Suprapubic skin (tissue), 4 donors: ENCODE results near the gene VPS37B. TPM values are rescaled to one million over a fixed set of nuclear protein-coding genes. Genes with fewer than 3 reads are reported as not detected.

ENCODE experiments used
- DNase-seq, 2 donors: peaks; one replicate each; pipeline ENCODE4 v3.0.0-alpha.2; 2019; ENCODE audit warnings: low spot score in 2 of 2
- H3K27ac ChIP-seq: fragments of 200-600 bp; sonication (generic); one replicate; pipeline ENCODE4 v1.5.1; 2019
- H3K27me3 ChIP-seq: fragments of 200-600 bp; sonication (generic); one replicate; pipeline ENCODE4 v1.5.1; 2019
- H3K36me3 ChIP-seq: fragments of 200-600 bp; sonication (generic); one replicate; pipeline ENCODE4 v1.5.1; 2019
- H3K4me1 ChIP-seq: fragments of 200-600 bp; sonication (generic); one replicate; pipeline ENCODE4 v1.5.1; 2019
- H3K4me3 ChIP-seq: fragments of 200-600 bp; sonication (generic); one replicate; pipeline ENCODE4 v1.5.1; 2019; ENCODE audit warnings: mild to moderate bottlenecking
- H3K9me3 ChIP-seq: fragments of 200-600 bp; sonication (generic); one replicate; pipeline ENCODE4 v1.5.1; 2019
- CTCF ChIP-seq, 2 donors: fragments of 200-600 bp in 1 of 2; fragments of 450-650 bp in 1 of 2; sonication (generic) in 1 of 2; IDR thresholded peaks; one replicate each; pipeline ENCODE4 v1.5.1; 2016 to 2019; ENCODE audit warnings: antibody characterized with exemption in 2 of 2, mild to moderate bottlenecking in 1 of 2, moderate library complexity in 1 of 2
- EP300 ChIP-seq: sonication (generic); formaldehyde crosslinking; IDR thresholded peaks from one replicate; pipeline ENCODE4 v1.6.1; 2017; ENCODE audit warnings: antibody characterized with exemption
- POLR2A ChIP-seq, 2 donors: fragments of 450-650 bp; IDR thresholded peaks; one replicate each; pipeline ENCODE4 v1.6.1; 2017; ENCODE audit warnings: antibody characterized with exemption in 2 of 2, mild to moderate bottlenecking in 2 of 2, moderate library complexity in 2 of 2
- POLR2AphosphoS5 ChIP-seq, 3 donors: sonication (generic); formaldehyde crosslinking; IDR thresholded peaks; one replicate each; pipeline ENCODE4 v1.6.1; 2017; ENCODE audit warnings: antibody characterized with exemption in 3 of 3
- WGBS: methylation state at CpG from one replicate; pipeline ENCODE4 v1.1.5; 2018; 5-methylcytosine and 5-hydroxymethylcytosine counted together
- total RNA-seq, 4 donors: library from RNA; depleted of rRNA; stranded (reverse); fragments of >200 nt; gene quantifications; one replicate each; pipeline ENCODE4 v1.1.0, GENCODE V29; 2016

VPS37B gene
- total RNA-seq, 4 donors from 2014 or later: 42.0 to 67.1 (median 63.0) TPM

GRCh38 chr12:122929812-122930211 is 33.9 kb upstream of the VPS37B start:
- TF ChIP-seq POLR2AphosphoS5 (IDR thresholded peaks at IDR 0.05) (no peak), EP300 (no peak), CTCF (IDR thresholded peaks at IDR 0.05) (no peak), POLR2A (IDR thresholded peaks at IDR 0.05) (no peak)
- no peaks in the 10 kb centered on the region for H3K9me3 ChIP-seq
- H3K27ac ChIP-seq: no peak overlapping the region
- H3K27me3 ChIP-seq: no peaks in the 10 kb centered on the region
- no peaks in the 10 kb centered on the region for H3K4me1 ChIP-seq
- 99% methylated on average over 10 of the region's 23 CpGs for WGBS
- peaks cover 6% of the 10 kb centered on the region for H3K36me3 ChIP-seq
- H3K4me3 ChIP-seq: no peak overlapping the region
- DNase-seq: no peak

- H3K9me3 ChIP-seq: no peaks in the 10 kb centered on the region
- TF ChIP-seq CTCF (IDR thresholded peaks at IDR 0.05) (no peak), POLR2A (IDR thresholded peaks at IDR 0.05) (no peak), EP300 (no peak), POLR2AphosphoS5 (IDR thresholded peaks at IDR 0.05) (no peak)
- 83% methylated on average over 14 of the region's 14 CpGs for WGBS
- DNase-seq: no peak
- H3K36me3 ChIP-seq: peaks cover 5% of the 10 kb centered on the region
- H3K27ac ChIP-seq: no peak overlapping the region
- H3K27me3 ChIP-seq: no peaks in the 10 kb centered on the region
- H3K4me1 ChIP-seq: no peaks in the 10 kb centered on the region
- no peak overlapping the region for H3K4me3 ChIP-seq
These were observed 33.2 kb upstream of the VPS37B start for GRCh38 chr12:122929148-122929538.

GRCh38 chr12:122928404-122929147 is 32.7 kb upstream of the VPS37B start:
- Histone ChIP-seq H3K27me3 (no peaks in the 10 kb centered on the region), H3K36me3 (peaks cover 5% of the 10 kb centered on the region), H3K4me3 (no peak overlapping the region), H3K27ac (no peak overlapping the region), H3K4me1 (no peaks in the 10 kb centered on the region), H3K9me3 (no peaks in the 10 kb centered on the region)
- WGBS: 88% methylated on average over 11 of the region's 12 CpGs
- no peak for DNase-seq
- TF ChIP-seq POLR2AphosphoS5 (IDR thresholded peaks at IDR 0.05): no peak
- TF ChIP-seq POLR2A (IDR thresholded peaks at IDR 0.05): no peak
- no peak for TF ChIP-seq EP300
- no peak for TF ChIP-seq CTCF (IDR thresholded peaks at IDR 0.05)

GRCh38 chr12:122927756-122928403 is 32.0 kb upstream of the VPS37B start:
- no peaks in the 10 kb centered on the region for H3K4me1 ChIP-seq
- TF ChIP-seq CTCF (IDR thresholded peaks at IDR 0.05) (no peak), POLR2A (IDR thresholded peaks at IDR 0.05) (no peak), POLR2AphosphoS5 (IDR thresholded peaks at IDR 0.05) (no peak), EP300 (no peak)
- DNase-seq: no peak
- H3K9me3 ChIP-seq: no peaks in the 10 kb centered on the region
- no peaks in the 10 kb centered on the region for H3K27me3 ChIP-seq
- H3K36me3 ChIP-seq: peaks cover 3% of the 10 kb centered on the region
- no peak overlapping the region for H3K4me3 ChIP-seq
- no peak overlapping the region for H3K27ac ChIP-seq
- WGBS: 77% methylated on average over 11 of the region's 11 CpGs

- TF ChIP-seq CTCF (IDR thresholded peaks at IDR 0.05) (no peak), POLR2AphosphoS5 (IDR thresholded peaks at IDR 0.05) (no peak), EP300 (no peak), POLR2A (IDR thresholded peaks at IDR 0.05) (no peak)
- 75% methylated on average over 8 of the region's 8 CpGs for WGBS
- no peak for DNase-seq
- Histone ChIP-seq H3K4me1 (peaks cover 11% of the 10 kb centered on the region), H3K27me3 (no peaks in the 10 kb centered on the region), H3K36me3 (no peaks in the 10 kb centered on the region), H3K27ac (no peak overlapping the region), H3K4me3 (no peak overlapping the region), H3K9me3 (no peaks in the 10 kb centered on the region)
These were observed 26.0 kb upstream of the VPS37B start for GRCh38 chr12:122921917-122922316.
